Stimulated activated naive B cell treated with anti-CD40 and anti-IgM and Interleukin-4, amounts not matched to agents 10 μg/mL and 1 μg/mL and 100 μg/mL, for 72 hours (primary cell): ENCODE measurements around the gene INTS3.

ENCODE experiments used
- ATAC-seq, 2 donors: fragments of 150-1000 bp; cut with Tn5 transposase; replicated peaks; 2 replicates each; pipeline ENCODE4 v1.10.0; 2021; ENCODE audit warnings: moderate library complexity in 1 of 2
- DNase-seq: peaks from one replicate; pipeline ENCODE4 v3.0.0; 2021
- H3K27ac Mint-ChIP-seq: one replicate; pipeline ENCODE4 v1.8.0; 2022; ENCODE audit warnings: mild to moderate bottlenecking, mixed read lengths
- H3K27me3 Mint-ChIP-seq, 2 donors: one replicate each; pipeline ENCODE4 v1.8.0; 2022; ENCODE audit warnings: mixed read lengths in 2 of 2
- H3K36me3 Mint-ChIP-seq, 2 donors: one replicate each; pipeline ENCODE4 v1.8.0; 2022; ENCODE audit warnings: mixed read lengths in 2 of 2, mild to moderate bottlenecking in 1 of 2
- H3K4me1 Mint-ChIP-seq, 2 donors: one replicate each; pipeline ENCODE4 v1.8.0; 2022; ENCODE audit warnings: mixed read lengths in 2 of 2, mild to moderate bottlenecking in 1 of 2
- H3K4me3 Mint-ChIP-seq, 2 donors: one replicate each; pipeline ENCODE4 v1.8.0; 2022; ENCODE audit warnings: mild to moderate bottlenecking in 2 of 2, mixed read lengths in 2 of 2, moderate library complexity in 1 of 2
- H3K9me3 Mint-ChIP-seq, 2 donors: one replicate each; pipeline ENCODE4 v1.8.0; 2022; ENCODE audit warnings: mixed read lengths in 2 of 2, mild to moderate bottlenecking in 1 of 2

INTS3 gene

GRCh38 chr1:153796786-153797659, 69.2 kb downstream of the INTS3 start:
- no peaks in the 10 kb centered on the region for H3K9me3 Mint-ChIP-seq
- DNase-seq (peak; percentile 57), ATAC-seq (peak; percentile 88 to 90)
- H3K27me3 Mint-ChIP-seq, result no peaks in the 10 kb centered on the region
- no peak overlapping the region for H3K4me3 Mint-ChIP-seq
- no peak overlapping the region for H3K27ac Mint-ChIP-seq
- H3K4me1 Mint-ChIP-seq, result peaks cover 19 to 57% of the 10 kb centered on the region in 2 donors
- H3K36me3 Mint-ChIP-seq, result peaks cover 13 to 17% of the 10 kb centered on the region in 2 donors

- DNase-seq (no peak), ATAC-seq (no peak)
- H3K9me3 Mint-ChIP-seq, result no peaks in the 10 kb centered on the region
- H3K4me1 Mint-ChIP-seq, result peaks cover 23 to 53% of the 10 kb centered on the region in 2 donors
- peak overlapping the region; percentile 15 for H3K27ac Mint-ChIP-seq
- H3K27me3 Mint-ChIP-seq, result no peaks in the 10 kb centered on the region
- H3K36me3 Mint-ChIP-seq, result peaks cover 21 to 30% of the 10 kb centered on the region in 2 donors
- H3K4me3 Mint-ChIP-seq, result no peak overlapping the region
Observed at GRCh38 chr1:153798468-153798780, 70.6 kb downstream of the INTS3 start.

- Mint-ChIP-seq H3K27ac (no peak overlapping the region), H3K36me3 (peaks cover 25 to 36% of the 10 kb centered on the region in 2 donors), H3K4me3 (no peak overlapping the region), H3K9me3 (no peaks in the 10 kb centered on the region), H3K4me1 (peaks cover 29 to 59% of the 10 kb centered on the region in 2 donors), H3K27me3 (no peaks in the 10 kb centered on the region)
- DNase-seq (no peak), ATAC-seq (no peak)
Observed at GRCh38 chr1:153799016-153799415, 71.2 kb downstream of the INTS3 start.

GRCh38 chr1:153799566-153800465, 72.0 kb downstream of the INTS3 start:
- Mint-ChIP-seq H3K4me1 (peaks cover 33 to 62% of the 10 kb centered on the region in 2 donors), H3K36me3 (peaks cover 25 to 36% of the 10 kb centered on the region in 2 donors), H3K9me3 (no peaks in the 10 kb centered on the region), H3K4me3 (no peak overlapping the region), H3K27ac (peak overlapping the region; percentile 84), H3K27me3 (no peaks in the 10 kb centered on the region)
- DNase-seq (no peak), ATAC-seq (no peak)

- peaks cover 25 to 36% of the 10 kb centered on the region in 2 donors for H3K36me3 Mint-ChIP-seq
- DNase-seq, result no peak
- no peak overlapping the region for H3K4me3 Mint-ChIP-seq
- ATAC-seq, result no peak
- peak overlapping the region; percentile 84 for H3K27ac Mint-ChIP-seq
- no peaks in the 10 kb centered on the region for H3K9me3 Mint-ChIP-seq
- no peaks in the 10 kb centered on the region for H3K27me3 Mint-ChIP-seq
- peaks cover 37 to 68% of the 10 kb centered on the region in 2 donors for H3K4me1 Mint-ChIP-seq
Observed at GRCh38 chr1:153800516-153800915, 72.7 kb downstream of the INTS3 start.

GRCh38 chr1:153801028-153801625, 73.3 kb downstream of the INTS3 start:
- ATAC-seq (no peak), DNase-seq (no peak)
- Mint-ChIP-seq H3K4me1 (peaks cover 42 to 74% of the 10 kb centered on the region in 2 donors), H3K4me3 (no peak overlapping the region), H3K9me3 (no peaks in the 10 kb centered on the region), H3K27me3 (no peaks in the 10 kb centered on the region), H3K27ac (peak overlapping the region; percentile 79), H3K36me3 (peaks cover 25 to 36% of the 10 kb centered on the region in 2 donors)

- Mint-ChIP-seq H3K27ac (peak overlapping the region; percentile 79), H3K36me3 (peaks cover 26 to 37% of the 10 kb centered on the region in 2 donors), H3K27me3 (no peaks in the 10 kb centered on the region), H3K4me1 (peaks cover 40 to 76% of the 10 kb centered on the region in 2 donors), H3K9me3 (no peaks in the 10 kb centered on the region), H3K4me3 (peak overlapping the region; percentile 25 to 64)
- DNase-seq, result no peak
- ATAC-seq, result no peak
Observed at GRCh38 chr1:153801786-153802697, 74.2 kb downstream of the INTS3 start.

- no peak overlapping the region for H3K4me3 Mint-ChIP-seq
- no peaks in the 10 kb centered on the region for H3K9me3 Mint-ChIP-seq
- peaks cover 40 to 70% of the 10 kb centered on the region in 2 donors for H3K4me1 Mint-ChIP-seq
- no peak for ATAC-seq
- peaks cover 33 to 44% of the 10 kb centered on the region in 2 donors for H3K36me3 Mint-ChIP-seq
- DNase-seq, result no peak
- peak overlapping the region; percentile 90 for H3K27ac Mint-ChIP-seq
- no peaks in the 10 kb centered on the region for H3K27me3 Mint-ChIP-seq
Observed at GRCh38 chr1:153803470-153804056, 75.7 kb downstream of the INTS3 start.

GRCh38 chr1:153804112-153804511, 76.3 kb downstream of the INTS3 start:
- Mint-ChIP-seq H3K4me1 (peaks cover 40 to 70% of the 10 kb centered on the region in 2 donors), H3K4me3 (no peak overlapping the region), H3K27me3 (no peaks in the 10 kb centered on the region), H3K36me3 (peaks cover 34 to 47% of the 10 kb centered on the region in 2 donors), H3K9me3 (no peaks in the 10 kb centered on the region), H3K27ac (peak overlapping the region; percentile 90)
- no peak for ATAC-seq
- no peak for DNase-seq

GRCh38 chr1:153805042-153805745, 77.3 kb downstream of the INTS3 start:
- ATAC-seq (peak; percentile 97 to 99), DNase-seq (peak; percentile 85)
- no peaks in the 10 kb centered on the region for H3K9me3 Mint-ChIP-seq
- peaks cover 38 to 70% of the 10 kb centered on the region in 2 donors for H3K4me1 Mint-ChIP-seq
- no peaks in the 10 kb centered on the region for H3K27me3 Mint-ChIP-seq
- peak overlapping the region; percentile 36 to 49 for H3K4me3 Mint-ChIP-seq
- peaks cover 40 to 55% of the 10 kb centered on the region in 2 donors for H3K36me3 Mint-ChIP-seq
- H3K27ac Mint-ChIP-seq, result peak overlapping the region; percentile 93

GRCh38 chr1:153805886-153806719, 78.3 kb downstream of the INTS3 start:
- ATAC-seq, result peak; percentile 35 to 39
- Mint-ChIP-seq H3K4me1 (peaks cover 38 to 63% of the 10 kb centered on the region in 2 donors), H3K9me3 (no peaks in the 10 kb centered on the region), H3K27me3 (no peaks in the 10 kb centered on the region), H3K36me3 (peaks cover 39 to 50% of the 10 kb centered on the region in 2 donors), H3K4me3 (peak overlapping the region; percentile 36 to 49), H3K27ac (peak overlapping the region; percentile 93)
- no peak for DNase-seq

GRCh38 chr1:153816283-153816889, 88.5 kb downstream of the INTS3 start:
- no peaks in the 10 kb centered on the region for H3K4me1 Mint-ChIP-seq
- H3K9me3 Mint-ChIP-seq, result no peaks in the 10 kb centered on the region
- no peak for DNase-seq
- H3K36me3 Mint-ChIP-seq, result peaks cover 38 to 49% of the 10 kb centered on the region in 2 donors
- H3K27ac Mint-ChIP-seq, result peak overlapping the region; percentile 4
- no peak for ATAC-seq
- H3K27me3 Mint-ChIP-seq, result no peaks in the 10 kb centered on the region
- H3K4me3 Mint-ChIP-seq, result no peak overlapping the region
